Measurements from ENCODE around the gene CNTD1. TPM values are rescaled to one million over a fixed set of nuclear protein-coding genes. Genes with fewer than 3 reads are reported as not detected.

Gene CNTD1
- total and polyA plus RNA-seq, 4 donors, result 0.33 to 2.1 (median 0.81) TPM; not detected in 1

DNA sequence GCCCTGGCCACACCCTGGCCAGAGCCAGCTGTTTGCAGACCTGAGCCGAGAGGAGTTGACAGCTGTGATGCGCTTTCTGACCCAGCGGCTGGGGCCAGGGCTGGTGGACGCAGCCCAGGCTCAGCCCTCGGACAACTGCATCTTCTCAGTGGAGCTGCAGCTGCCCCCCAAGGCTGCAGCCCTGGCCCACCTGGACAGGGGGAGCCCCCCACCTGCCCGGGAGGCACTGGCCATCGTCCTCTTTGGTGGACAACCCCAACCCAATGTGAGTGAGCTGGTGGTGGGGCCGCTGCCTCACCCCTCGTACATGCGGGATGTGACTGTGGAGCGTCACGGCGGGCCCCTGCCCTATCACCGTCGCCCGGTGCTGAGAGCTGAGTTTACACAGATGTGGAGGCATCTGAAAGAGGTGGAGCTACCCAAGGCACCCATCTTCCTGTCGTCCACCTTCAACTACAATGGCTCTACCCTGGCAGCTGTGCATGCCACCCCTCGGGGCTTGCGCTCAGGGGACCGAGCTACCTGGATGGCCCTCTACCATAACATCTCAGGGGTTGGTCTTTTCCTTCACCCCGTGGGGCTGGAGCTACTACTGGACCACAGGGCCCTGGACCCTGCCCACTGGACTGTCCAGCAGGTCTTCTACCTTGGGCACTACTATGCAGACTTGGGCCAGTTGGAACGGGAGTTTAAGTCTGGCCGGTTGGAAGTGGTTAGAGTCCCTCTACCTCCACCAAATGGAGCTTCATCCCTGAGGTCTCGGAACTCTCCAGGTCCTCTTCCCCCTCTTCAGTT lies 46.3 kb downstream of the CNTD1 start:
- no peak overlapping the region for H3K27ac ChIP-seq (ENCODE audit: low read depth in 1 of 2, low read length in 2 of 2)
- H3K9me3 ChIP-seq (ENCODE audit: control insufficient read depth, low read length), result no peaks in the 10 kb centered on the region
- ATAC-seq (ENCODE audit: low FRiP score) (no peak), DNase-seq (no peak)
- peaks cover 8% of the 10 kb centered on the region in 2 donors for H3K36me3 ChIP-seq (ENCODE audit: control insufficient read depth in 1 of 2, insufficient read depth in 2 of 2, low read length in 1 of 2)
- intact Hi-C loops (cut with DNase I), result loop anchor here in 1 of 2 donors (10.0 kb wide), 1 partner anchor 150 kb away; the partner anchor contains the start of gene RPL27
- no peak overlapping the region for H3K4me3 ChIP-seq (ENCODE audit: low read length in 2 of 2)
- no peaks in the 10 kb centered on the region for H3K4me1 ChIP-seq (ENCODE audit: control insufficient read depth in 1 of 2, insufficient read depth in 2 of 2, low read length in 2 of 2)
- H3K27me3 ChIP-seq (ENCODE audit: control insufficient read depth in 1 of 2, insufficient read depth in 2 of 2, low read length in 1 of 2), result no peaks in the 10 kb centered on the region
- WGBS, 2 donors, result 87 to 90% methylated on average over 24 of the region's 24 CpGs

DNA sequence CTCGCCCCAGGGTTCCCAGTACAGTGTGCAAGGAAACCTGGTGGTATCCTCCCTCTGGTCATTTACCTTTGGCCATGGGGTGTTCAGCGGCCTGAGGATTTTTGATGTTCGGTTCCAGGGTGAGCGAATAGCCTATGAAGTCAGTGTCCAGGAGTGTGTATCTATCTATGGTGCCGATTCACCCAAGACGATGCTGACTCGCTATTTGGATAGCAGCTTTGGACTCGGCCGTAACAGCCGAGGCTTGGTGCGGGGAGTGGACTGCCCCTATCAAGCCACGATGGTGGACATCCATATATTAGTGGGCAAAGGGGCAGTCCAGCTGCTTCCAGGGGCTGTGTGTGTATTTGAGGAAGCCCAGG lies 46.9 kb downstream of the CNTD1 start:
- intact Hi-C loops (cut with DNase I), result loop anchor here in 1 of 2 donors (10.0 kb wide), 1 partner anchor 149 kb away; the partner anchor contains the start of gene RPL27
- Histone ChIP-seq H3K27ac (ENCODE audit: low read depth in 1 of 2, low read length in 2 of 2) (no peak overlapping the region), H3K9me3 (ENCODE audit: control insufficient read depth, low read length) (no peaks in the 10 kb centered on the region), H3K36me3 (ENCODE audit: control insufficient read depth in 1 of 2, insufficient read depth in 2 of 2, low read length in 1 of 2) (peaks cover 8% of the 10 kb centered on the region in 2 donors), H3K4me3 (ENCODE audit: low read length in 2 of 2) (no peak overlapping the region), H3K27me3 (ENCODE audit: control insufficient read depth in 1 of 2, insufficient read depth in 2 of 2, low read length in 1 of 2) (no peaks in the 10 kb centered on the region), H3K4me1 (ENCODE audit: control insufficient read depth in 1 of 2, insufficient read depth in 2 of 2, low read length in 2 of 2) (no peaks in the 10 kb centered on the region)
- 82 to 87% methylated on average over 12 of the region's 12 CpGs for WGBS, 2 donors
- DNase-seq, result no peak
- no peak for ATAC-seq (ENCODE audit: low FRiP score)

DNA sequence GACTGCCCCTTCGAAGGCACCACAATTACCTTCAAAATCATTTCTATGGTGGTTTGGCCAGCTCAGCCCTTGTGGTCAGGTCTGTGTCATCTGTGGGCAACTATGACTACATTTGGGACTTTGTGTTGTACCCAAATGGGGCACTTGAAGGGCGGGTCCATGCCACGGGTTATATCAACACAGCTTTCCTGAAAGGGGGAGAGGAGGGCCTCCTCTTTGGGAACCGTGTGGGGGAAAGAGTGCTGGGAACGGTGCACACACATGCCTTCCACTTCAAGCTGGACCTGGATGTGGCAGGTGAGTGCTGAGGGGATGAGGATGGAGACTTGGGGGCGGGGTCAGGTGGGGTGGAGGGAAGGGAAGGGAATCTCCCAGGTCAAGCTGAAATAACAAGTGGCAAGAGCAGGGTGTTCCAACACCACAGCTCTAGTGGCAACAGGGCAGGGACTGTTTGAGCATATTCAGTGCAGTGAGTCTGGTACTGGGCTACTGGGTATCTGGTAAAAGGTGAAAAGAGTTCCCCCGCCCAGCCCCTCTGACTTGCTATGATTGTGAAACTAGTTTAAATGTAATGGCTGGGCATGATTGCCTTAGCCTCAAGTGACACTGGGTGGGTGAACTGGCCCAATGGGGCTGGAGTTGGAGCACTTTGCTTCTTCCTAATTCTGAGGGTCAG lies 47.4 kb downstream of the CNTD1 start:
- H3K27ac ChIP-seq (ENCODE audit: low read depth in 1 of 2, low read length in 2 of 2), result no peak overlapping the region
- H3K27me3 ChIP-seq (ENCODE audit: control insufficient read depth in 1 of 2, insufficient read depth in 2 of 2, low read length in 1 of 2), result no peaks in the 10 kb centered on the region
- no peak for DNase-seq
- 66 to 69% methylated on average over 7 of the region's 7 CpGs for WGBS, 2 donors
- intact Hi-C loops (cut with DNase I), result loop anchor here in 1 of 2 donors (10.0 kb wide), 1 partner anchor 149 kb away; the partner anchor contains the start of gene RPL27
- no peaks in the 10 kb centered on the region for H3K4me1 ChIP-seq (ENCODE audit: control insufficient read depth in 1 of 2, insufficient read depth in 2 of 2, low read length in 2 of 2)
- ATAC-seq (ENCODE audit: low FRiP score), result no peak
- H3K36me3 ChIP-seq (ENCODE audit: control insufficient read depth in 1 of 2, insufficient read depth in 2 of 2, low read length in 1 of 2), result peaks cover 8% of the 10 kb centered on the region in 2 donors
- no peak overlapping the region for H3K4me3 ChIP-seq (ENCODE audit: low read length in 2 of 2)
- H3K9me3 ChIP-seq (ENCODE audit: control insufficient read depth, low read length), result no peaks in the 10 kb centered on the region

DNA sequence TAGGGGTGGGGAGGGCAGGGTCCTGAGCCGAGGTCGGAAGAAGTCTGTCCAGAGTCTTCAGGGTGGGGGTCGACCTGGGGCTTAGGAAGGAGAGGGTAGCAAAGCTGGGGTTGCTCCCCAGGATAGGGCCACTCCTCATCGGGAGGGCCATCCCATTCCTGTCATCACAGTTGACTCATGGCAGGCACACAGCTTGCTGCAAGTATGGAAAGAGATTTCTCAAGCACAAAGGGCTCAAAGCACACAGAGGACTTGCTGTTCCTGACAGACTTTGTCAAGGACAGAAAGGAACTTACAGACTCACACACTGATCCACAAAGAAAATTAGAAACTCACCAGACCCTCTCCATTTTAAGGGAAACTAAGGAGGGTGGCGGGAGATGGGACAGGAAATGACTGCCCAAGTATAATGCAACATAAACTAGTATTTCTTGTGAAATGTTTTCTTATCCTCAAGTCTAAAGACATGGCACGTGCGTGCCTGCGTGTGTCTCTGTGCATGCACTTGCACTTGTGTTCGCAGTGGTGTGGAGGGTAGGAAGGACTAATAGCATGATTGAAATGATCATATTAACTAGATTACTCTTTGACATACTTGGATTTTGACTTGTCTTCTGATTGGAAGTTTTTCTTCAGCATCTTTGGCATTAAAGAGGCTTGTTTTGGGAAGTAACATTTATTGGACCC lies 48.1 kb downstream of the CNTD1 start:
- DNase-seq, result no peak
- WGBS, 2 donors, result 47 to 48% methylated on average over 9 of the region's 9 CpGs
- no peak for ATAC-seq (ENCODE audit: low FRiP score)
- H3K27ac ChIP-seq (ENCODE audit: low read depth in 1 of 2, low read length in 2 of 2), result no peak overlapping the region
- peaks cover 4 to 6% of the 10 kb centered on the region in 2 donors for H3K36me3 ChIP-seq (ENCODE audit: control insufficient read depth in 1 of 2, insufficient read depth in 2 of 2, low read length in 1 of 2)
- no peaks in the 10 kb centered on the region for H3K4me1 ChIP-seq (ENCODE audit: control insufficient read depth in 1 of 2, insufficient read depth in 2 of 2, low read length in 2 of 2)
- H3K9me3 ChIP-seq (ENCODE audit: control insufficient read depth, low read length), result no peaks in the 10 kb centered on the region
- H3K4me3 ChIP-seq (ENCODE audit: low read length in 2 of 2), result no peak overlapping the region
- intact Hi-C loops (cut with DNase I), result loop anchor here in 1 of 2 donors (10.0 kb wide), 1 partner anchor 148 kb away; the partner anchor contains the start of gene RPL27
- H3K27me3 ChIP-seq (ENCODE audit: control insufficient read depth in 1 of 2, insufficient read depth in 2 of 2, low read length in 1 of 2), result no peaks in the 10 kb centered on the region

DNA sequence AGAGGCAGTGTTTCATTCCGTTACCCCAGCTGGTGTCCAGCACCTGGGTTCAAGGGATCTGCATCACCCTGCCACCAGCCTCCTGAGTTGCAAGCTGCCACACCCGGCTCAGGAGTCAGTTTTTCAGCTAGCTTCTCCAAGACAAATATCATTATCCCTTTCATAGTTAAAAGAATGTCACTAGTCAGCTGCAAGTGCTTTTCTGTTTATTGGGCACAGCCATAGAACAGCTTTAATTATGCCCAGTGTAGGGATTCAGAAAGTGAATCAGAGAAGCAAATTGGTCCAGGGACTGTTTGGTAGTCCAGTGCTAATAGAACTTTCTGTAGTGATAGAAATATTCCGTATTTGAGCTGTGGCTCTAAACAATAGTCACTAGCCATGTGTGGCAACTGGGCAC lies 49.4 kb downstream of the CNTD1 start:
- no peak overlapping the region for H3K4me3 ChIP-seq (ENCODE audit: low read length in 2 of 2)
- intact Hi-C loops (cut with DNase I), result loop anchor here in 1 of 2 donors (10.0 kb wide), 1 partner anchor 147 kb away; the partner anchor contains the start of gene RPL27
- H3K27ac ChIP-seq (ENCODE audit: low read depth in 1 of 2, low read length in 2 of 2), result no peak overlapping the region
- no peaks in the 10 kb centered on the region for H3K4me1 ChIP-seq (ENCODE audit: control insufficient read depth in 1 of 2, insufficient read depth in 2 of 2, low read length in 2 of 2)
- H3K36me3 ChIP-seq (ENCODE audit: control insufficient read depth in 1 of 2, insufficient read depth in 2 of 2, low read length in 1 of 2), result peaks cover 2% of the 10 kb centered on the region in 2 donors
- H3K27me3 ChIP-seq (ENCODE audit: control insufficient read depth in 1 of 2, insufficient read depth in 2 of 2, low read length in 1 of 2), result no peaks in the 10 kb centered on the region
- WGBS, 2 donors, result 63 to 66% methylated on average over 3 of the region's 3 CpGs
- no peak for DNase-seq
- ATAC-seq (ENCODE audit: low FRiP score), result no peak
- no peaks in the 10 kb centered on the region for H3K9me3 ChIP-seq (ENCODE audit: control insufficient read depth, low read length)

DNA sequence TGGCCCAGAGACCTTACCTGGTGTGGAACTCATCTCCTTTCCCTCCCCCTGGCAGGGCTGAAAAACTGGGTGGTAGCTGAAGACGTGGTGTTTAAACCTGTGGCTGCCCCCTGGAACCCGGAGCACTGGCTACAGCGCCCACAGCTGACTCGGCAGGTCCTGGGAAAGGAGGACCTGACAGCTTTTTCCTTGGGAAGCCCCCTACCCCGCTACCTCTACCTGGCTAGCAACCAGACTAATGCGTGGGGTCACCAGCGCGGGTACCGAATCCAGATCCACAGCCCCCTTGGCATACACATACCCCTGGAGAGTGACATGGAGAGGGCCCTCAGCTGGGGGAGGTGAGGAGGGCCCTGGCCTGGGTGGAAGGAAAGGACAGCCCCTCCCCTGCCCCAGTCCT lies 50.4 kb downstream of the CNTD1 start:
- ATAC-seq (ENCODE audit: low FRiP score) (no peak), DNase-seq (no peak)
- H3K4me3 ChIP-seq (ENCODE audit: low read length in 2 of 2), result no peak overlapping the region
- peaks cover 0 to under 1% of the 10 kb centered on the region in 2 donors for H3K36me3 ChIP-seq (ENCODE audit: control insufficient read depth in 1 of 2, insufficient read depth in 2 of 2, low read length in 1 of 2)
- WGBS, 2 donors, result 91 to 92% methylated on average over 9 of the region's 9 CpGs
- H3K9me3 ChIP-seq (ENCODE audit: control insufficient read depth, low read length), result no peaks in the 10 kb centered on the region
- H3K27me3 ChIP-seq (ENCODE audit: control insufficient read depth in 1 of 2, insufficient read depth in 2 of 2, low read length in 1 of 2), result no peaks in the 10 kb centered on the region
- no peaks in the 10 kb centered on the region for H3K4me1 ChIP-seq (ENCODE audit: control insufficient read depth in 1 of 2, insufficient read depth in 2 of 2, low read length in 2 of 2)
- intact Hi-C loops (cut with DNase I), result loop anchor here in 1 of 2 donors (10.0 kb wide), 1 partner anchor 146 kb away; the partner anchor contains the start of gene RPL27
- no peak overlapping the region for H3K27ac ChIP-seq (ENCODE audit: low read depth in 1 of 2, low read length in 2 of 2)

DNA sequence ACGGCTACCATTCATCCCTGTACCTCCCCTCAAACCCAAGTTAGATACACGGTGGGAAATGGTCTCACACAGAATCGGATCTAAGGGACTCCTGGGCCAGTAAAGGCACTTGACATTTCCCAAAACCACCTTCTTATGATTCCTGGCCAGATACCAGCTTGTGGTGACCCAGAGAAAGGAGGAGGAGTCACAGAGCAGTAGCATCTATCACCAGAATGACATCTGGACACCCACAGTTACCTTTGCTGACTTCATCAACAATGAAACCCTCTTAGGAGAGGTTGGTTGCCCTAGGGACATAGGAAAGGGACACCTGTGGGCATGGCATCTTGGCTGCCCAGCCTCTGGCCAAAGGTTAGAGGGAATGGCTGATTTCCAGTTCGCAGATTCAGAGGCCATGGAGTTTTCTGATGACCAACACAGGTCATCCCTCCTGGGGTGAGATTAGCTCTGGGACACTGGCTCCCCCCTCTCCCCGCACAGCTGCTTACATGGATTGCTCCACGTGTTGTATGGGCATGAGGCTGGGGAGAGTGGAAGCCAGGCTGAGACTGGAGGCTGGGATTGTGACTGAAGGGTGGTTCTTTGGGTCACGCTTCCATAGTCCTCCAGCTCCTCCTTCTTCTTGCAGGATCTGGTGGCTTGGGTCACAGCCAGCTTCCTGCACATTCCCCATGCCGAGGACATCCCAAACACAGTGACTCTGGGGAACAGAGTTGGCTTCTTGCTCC lies 51.0 kb downstream of the CNTD1 start:
- intact Hi-C loops (cut with DNase I), result loop anchor here in 1 of 2 donors (10.0 kb wide), 1 partner anchor 145 kb away; the partner anchor contains the start of gene RPL27
- DNase-seq (no peak), ATAC-seq (ENCODE audit: low FRiP score) (no peak)
- Histone ChIP-seq H3K27ac (ENCODE audit: low read depth in 1 of 2, low read length in 2 of 2) (no peak overlapping the region), H3K36me3 (ENCODE audit: control insufficient read depth in 1 of 2, insufficient read depth in 2 of 2, low read length in 1 of 2) (no peaks in the 10 kb centered on the region), H3K9me3 (ENCODE audit: control insufficient read depth, low read length) (no peaks in the 10 kb centered on the region), H3K4me1 (ENCODE audit: control insufficient read depth in 1 of 2, insufficient read depth in 2 of 2, low read length in 2 of 2) (no peaks in the 10 kb centered on the region), H3K4me3 (ENCODE audit: low read length in 2 of 2) (no peak overlapping the region), H3K27me3 (ENCODE audit: control insufficient read depth in 1 of 2, insufficient read depth in 2 of 2, low read length in 1 of 2) (no peaks in the 10 kb centered on the region)
- 46 to 48% methylated on average over 8 of the region's 8 CpGs for WGBS, 2 donors

DNA sequence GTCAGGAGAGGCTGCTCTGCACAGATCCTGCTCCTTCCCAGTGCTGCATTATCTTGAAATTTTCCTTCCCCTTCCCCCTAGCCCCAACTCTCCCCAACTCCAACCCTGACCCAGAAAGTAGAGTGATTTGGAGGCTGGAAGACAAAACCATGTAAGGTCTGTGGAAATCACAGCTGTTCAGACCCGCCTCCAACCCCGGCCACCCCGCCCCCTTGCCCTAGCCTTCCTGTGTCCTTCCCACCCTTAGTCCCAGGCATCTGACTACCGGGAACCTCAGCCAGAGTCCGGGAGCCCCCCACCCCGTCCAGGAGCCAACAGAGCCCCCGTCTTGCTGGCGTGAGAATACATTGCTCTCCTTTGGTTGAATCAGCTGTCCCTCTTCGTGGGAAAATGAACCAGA lies 52.3 kb downstream of the CNTD1 start, which contains the start of gene AOC3:
Gene AOC3 (plus strand): TSS at position 246 of the 400 bp plus-strand sequence. CDS start 145 bp downstream, at position 391.
- Histone ChIP-seq H3K36me3 (ENCODE audit: control insufficient read depth in 1 of 2, insufficient read depth in 2 of 2, low read length in 1 of 2) (no peaks in the 10 kb centered on the region), H3K27me3 (ENCODE audit: control insufficient read depth in 1 of 2, insufficient read depth in 2 of 2, low read length in 1 of 2) (no peaks in the 10 kb centered on the region), H3K4me3 (ENCODE audit: low read length in 2 of 2) (peak within 1 kb of the TSS; percentile 85 to 92), H3K4me1 (ENCODE audit: control insufficient read depth in 1 of 2, insufficient read depth in 2 of 2, low read length in 2 of 2) (no peaks in the 10 kb centered on the region), H3K27ac (ENCODE audit: low read depth in 1 of 2, low read length in 2 of 2) (peak within 1 kb of the TSS; percentile 80 to 94), H3K9me3 (ENCODE audit: control insufficient read depth, low read length) (no peaks in the 10 kb centered on the region)
- DNase-seq, result peak; percentile 77 to 89
- WGBS, 2 donors, result 8% methylated on average over 9 of the region's 9 CpGs
- intact Hi-C loops (cut with DNase I), result no loop called here
- ATAC-seq (ENCODE audit: low FRiP score), result peak; percentile 70
